Pancreas (tissue), 10 donors: Measurements from ENCODE around the gene OPN1SW. TPM values are rescaled to one million over a fixed set of nuclear protein-coding genes. Genes with fewer than 3 reads are reported as not detected.

Experiments used
- ATAC-seq, 4 donors: fragments of 200-7000 bp; cut with Tn5 transposase; one replicate each; pipeline versions ENCODE4 v1.8.0 to v1.9.1; 2020; ENCODE audit warnings: mild to moderate bottlenecking in 4 of 4, moderate library complexity in 4 of 4
- DNase-seq, 6 donors: peaks; one replicate each; pipeline ENCODE4 v3.0.0-alpha.2; 2020
- FAIRE-seq: peaks from 2 replicates; lab custom pipeline; 2012; peaks lifted over from hg19 to GRCh38; lab: Jason Lieb, UNC
- H3K27ac ChIP-seq, 4 donors: fragments of 200-600 bp; sonication (generic); 1 replicate in 3 of 4; 2 replicates in 1 of 4; pipeline versions ENCODE4 v1.5.0 to v1.8.0; 2020
- H3K27me3 ChIP-seq, 4 donors: fragments of 200-600 bp; one replicate each; pipeline ENCODE4 v1.8.0; 2021
- H3K36me3 ChIP-seq, 3 donors: fragments of 200-600 bp; sonication (generic) in 1 of 3; one replicate each; pipeline versions ENCODE4 v1.5.0 to v1.8.0; 2020 to 2021
- H3K4me1 ChIP-seq, 3 donors: fragments of 200-600 bp; one replicate each; pipeline ENCODE4 v1.8.0; 2021
- H3K4me3 ChIP-seq, 4 donors: fragments of 200-600 bp; sonication (generic) in 2 of 4; one replicate each; pipeline versions ENCODE4 v1.5.0 to v1.8.0; 2020 to 2021
- H3K9me3 ChIP-seq, 4 donors: fragments of 200-600 bp; one replicate each; pipeline ENCODE4 v1.8.0; 2021
- WGBS, 2 donors: extraction: QIAGEN DNeasy Blood & Tissue Kit; methylation state at CpG; one replicate each; pipeline ENCODE4 v1.1.7; 2013; 5-methylcytosine and 5-hydroxymethylcytosine counted together
- intact Hi-C, 3 donors: fragments of 100-400 bp; cut with DNase I; formaldehyde crosslinking; loops; one replicate each; pipeline versions ENCODE4 v1.11.1 to v1.14.2; 2022
- polyA plus RNA-seq, 2 donors: library from polyadenylated mRNA; stranded (reverse); fragments of 200-250 nt; gene quantifications; one replicate each; pipeline ENCODE4 v1.2.3, GENCODE V29; 2013
- total RNA-seq, 6 donors: library from RNA; stranded (reverse); fragmentation: NEBNext Ultra II Directional in 4 of 6; extraction: Animal tissue kit (Norgen Biotek cat#: 25700) in 4 of 6; gene quantifications; one replicate each; pipeline versions ENCODE4 v1.2.1 to v1.2.4, GENCODE V29; 2021 to 2023
- TF ChIP-seq, protein P1 (sequence below), 4 donors: fragments of 200-600 bp; sonication (generic) in 3 of 4; IDR thresholded peaks; one replicate each; pipeline versions ENCODE4 v1.5.0 to v1.8.0; 2021; ENCODE audit warnings: antibody characterized with exemption in 4 of 4
- donor health status: healthy with polysubstance abuse.
- donor health status: DM: no; HTN: no; CAD: no; lungs with moderate emphysema.
- donor health status: DM: no; HTN: no; CAD: no.
- donor health status: control.
- donor health status: control.
- donor health status: Bipolar disorder and iron deficiency.
- donor health status: DM: yes; HTN: yes; CAD: no.
- donor health status: DM: no; HTN: no; CAD: no.
- donor health status: DM: no; HTN: no; CAD: no.
- donor health status: DM: yes; HTN: yes; CAD: no.

The OPN1SW gene
- total and polyA plus RNA-seq, 8 donors = not detected

DNA sequence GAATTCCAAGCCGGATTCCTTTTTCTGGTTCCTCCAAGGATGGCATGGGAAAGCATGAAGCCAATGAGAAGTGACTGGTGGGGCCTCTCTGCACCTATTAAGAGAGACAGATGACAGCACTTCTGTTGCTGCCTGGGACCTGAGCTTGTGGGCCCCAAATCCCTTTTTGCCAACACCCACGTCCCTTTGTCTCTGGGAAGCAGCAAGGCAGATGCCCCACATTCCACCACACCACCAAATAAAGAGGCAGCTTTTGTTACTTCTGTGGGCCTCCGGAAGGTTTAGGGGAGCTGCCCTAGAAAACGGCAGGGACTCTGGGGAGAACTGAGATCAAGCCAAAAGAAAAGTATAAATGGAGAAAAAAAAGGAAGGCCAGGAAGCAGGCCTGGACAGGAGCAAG is 19.5 kb upstream of the OPN1SW start:
- no peaks in the 10 kb centered on the region for H3K36me3 ChIP-seq
- ATAC-seq (no peak), DNase-seq (no peak), FAIRE-seq (no peak)
- H3K4me3 ChIP-seq = no peak overlapping the region
- H3K27ac ChIP-seq = no peak overlapping the region
- TF ChIP-seq, protein P1, sequence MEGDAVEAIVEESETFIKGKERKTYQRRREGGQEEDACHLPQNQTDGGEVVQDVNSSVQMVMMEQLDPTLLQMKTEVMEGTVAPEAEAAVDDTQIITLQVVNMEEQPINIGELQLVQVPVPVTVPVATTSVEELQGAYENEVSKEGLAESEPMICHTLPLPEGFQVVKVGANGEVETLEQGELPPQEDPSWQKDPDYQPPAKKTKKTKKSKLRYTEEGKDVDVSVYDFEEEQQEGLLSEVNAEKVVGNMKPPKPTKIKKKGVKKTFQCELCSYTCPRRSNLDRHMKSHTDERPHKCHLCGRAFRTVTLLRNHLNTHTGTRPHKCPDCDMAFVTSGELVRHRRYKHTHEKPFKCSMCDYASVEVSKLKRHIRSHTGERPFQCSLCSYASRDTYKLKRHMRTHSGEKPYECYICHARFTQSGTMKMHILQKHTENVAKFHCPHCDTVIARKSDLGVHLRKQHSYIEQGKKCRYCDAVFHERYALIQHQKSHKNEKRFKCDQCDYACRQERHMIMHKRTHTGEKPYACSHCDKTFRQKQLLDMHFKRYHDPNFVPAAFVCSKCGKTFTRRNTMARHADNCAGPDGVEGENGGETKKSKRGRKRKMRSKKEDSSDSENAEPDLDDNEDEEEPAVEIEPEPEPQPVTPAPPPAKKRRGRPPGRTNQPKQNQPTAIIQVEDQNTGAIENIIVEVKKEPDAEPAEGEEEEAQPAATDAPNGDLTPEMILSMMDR (IDR thresholded peaks at IDR 0.05) = no peak
- no peaks in the 10 kb centered on the region for H3K9me3 ChIP-seq
- H3K4me1 ChIP-seq = peaks cover 0 to 5% (median 4%) of the 10 kb centered on the region in 3 donors
- 77 to 88% methylated on average over 4 of the region's 4 CpGs for whole genome bisulfite sequencing, 2 donors
- intact Hi-C loops = no loop called here
- no peaks in the 10 kb centered on the region for H3K27me3 ChIP-seq

DNA sequence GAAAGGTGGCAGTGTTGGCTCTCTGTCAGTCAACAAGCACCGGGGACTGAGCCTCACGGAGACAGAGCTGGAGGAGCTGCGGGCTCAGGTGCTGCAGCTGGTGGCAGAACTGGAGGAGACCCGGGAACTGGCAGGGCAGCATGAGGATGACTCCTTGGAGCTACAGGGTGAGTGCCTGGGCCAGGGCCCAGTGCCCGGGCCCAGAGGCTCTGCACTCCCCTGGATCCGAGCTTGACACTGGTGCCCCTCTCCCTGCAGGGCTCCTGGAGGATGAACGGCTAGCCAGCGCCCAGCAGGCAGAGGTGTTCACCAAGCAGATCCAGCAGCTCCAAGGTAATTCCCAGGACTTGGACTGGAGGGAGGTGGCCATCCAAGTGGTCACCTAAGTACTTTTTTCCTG is 18.8 kb upstream of the OPN1SW start:
- DNase-seq (no peak), FAIRE-seq (no peak), ATAC-seq (no peak)
- peaks cover 0 to 5% (median 4%) of the 10 kb centered on the region in 3 donors for H3K4me1 ChIP-seq
- intact Hi-C loops = no loop called here
- no peaks in the 10 kb centered on the region for H3K27me3 ChIP-seq
- no peak overlapping the region for H3K27ac ChIP-seq
- H3K36me3 ChIP-seq = no peaks in the 10 kb centered on the region
- TF ChIP-seq, protein P1 (IDR thresholded peaks at IDR 0.05) = no peak
- WGBS, 2 donors = 86 to 91% methylated on average over 8 of the region's 8 CpGs
- no peaks in the 10 kb centered on the region for H3K9me3 ChIP-seq
- H3K4me3 ChIP-seq = no peak overlapping the region

DNA sequence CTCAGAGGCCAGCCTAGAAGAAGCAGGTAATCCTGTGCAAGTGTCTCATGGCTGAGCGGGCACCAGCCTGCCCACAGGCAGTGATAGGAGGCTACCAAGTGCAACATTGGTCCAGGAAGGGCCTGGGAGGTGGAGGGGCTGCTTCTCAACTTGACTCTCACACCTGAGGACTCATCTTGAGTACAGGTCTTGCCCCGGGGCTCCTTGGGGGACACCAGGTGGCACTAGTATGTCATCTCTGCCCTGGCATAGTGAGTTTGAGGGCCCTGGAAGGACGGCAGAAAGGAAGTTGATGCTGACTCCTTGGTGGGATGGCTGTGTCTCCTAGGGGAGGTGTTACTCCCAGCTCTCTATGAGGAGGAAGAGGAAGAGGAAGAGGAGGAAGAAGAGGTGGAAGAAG is 18.4 kb upstream of the OPN1SW start:
- WGBS, 2 donors = 61 to 72% methylated on average over 3 of the region's 3 CpGs
- FAIRE-seq = no peak
- TF ChIP-seq, protein P1 (IDR thresholded peaks at IDR 0.05) = no peak
- intact Hi-C loops = no loop called here
- Histone ChIP-seq H3K9me3 (no peaks in the 10 kb centered on the region), H3K4me3 (no peak overlapping the region), H3K27ac (no peak overlapping the region), H3K36me3 (no peaks in the 10 kb centered on the region), H3K27me3 (no peaks in the 10 kb centered on the region), H3K4me1 (peaks cover 0 to 5% (median 4%) of the 10 kb centered on the region in 3 donors)
- no peak for DNase-seq
- no peak for ATAC-seq

DNA sequence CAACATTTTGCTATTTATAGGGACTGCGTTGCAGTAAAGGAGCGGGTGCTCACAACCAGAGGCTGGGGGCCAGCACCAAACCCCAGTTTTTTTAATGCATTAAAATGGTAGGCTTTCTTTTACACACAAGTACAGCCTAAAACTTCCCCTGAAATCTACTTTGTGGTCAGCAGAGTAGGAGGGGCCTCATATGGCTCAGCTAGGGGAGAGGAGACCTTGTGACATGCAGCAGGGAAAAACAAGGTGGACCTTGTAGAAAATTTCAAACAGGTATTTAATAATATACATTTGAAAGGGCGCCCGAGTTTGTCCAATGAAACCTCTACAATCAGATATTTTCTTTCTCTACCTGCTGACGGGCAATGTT is 17.6 kb upstream of the OPN1SW start:
- no peak for ATAC-seq
- Histone ChIP-seq H3K36me3 (no peaks in the 10 kb centered on the region), H3K27me3 (no peaks in the 10 kb centered on the region), H3K9me3 (no peaks in the 10 kb centered on the region), H3K4me1 (peaks cover 0 to 5% (median 4%) of the 10 kb centered on the region in 3 donors), H3K4me3 (no peak overlapping the region), H3K27ac (no peak overlapping the region)
- no peak for DNase-seq
- 94 to 97% methylated on average over 5 of the region's 5 CpGs for WGBS, 2 donors
- no peak for FAIRE-seq
- intact Hi-C loops = no loop called here
- TF ChIP-seq, protein P1 (IDR thresholded peaks at IDR 0.05) = no peak

DNA sequence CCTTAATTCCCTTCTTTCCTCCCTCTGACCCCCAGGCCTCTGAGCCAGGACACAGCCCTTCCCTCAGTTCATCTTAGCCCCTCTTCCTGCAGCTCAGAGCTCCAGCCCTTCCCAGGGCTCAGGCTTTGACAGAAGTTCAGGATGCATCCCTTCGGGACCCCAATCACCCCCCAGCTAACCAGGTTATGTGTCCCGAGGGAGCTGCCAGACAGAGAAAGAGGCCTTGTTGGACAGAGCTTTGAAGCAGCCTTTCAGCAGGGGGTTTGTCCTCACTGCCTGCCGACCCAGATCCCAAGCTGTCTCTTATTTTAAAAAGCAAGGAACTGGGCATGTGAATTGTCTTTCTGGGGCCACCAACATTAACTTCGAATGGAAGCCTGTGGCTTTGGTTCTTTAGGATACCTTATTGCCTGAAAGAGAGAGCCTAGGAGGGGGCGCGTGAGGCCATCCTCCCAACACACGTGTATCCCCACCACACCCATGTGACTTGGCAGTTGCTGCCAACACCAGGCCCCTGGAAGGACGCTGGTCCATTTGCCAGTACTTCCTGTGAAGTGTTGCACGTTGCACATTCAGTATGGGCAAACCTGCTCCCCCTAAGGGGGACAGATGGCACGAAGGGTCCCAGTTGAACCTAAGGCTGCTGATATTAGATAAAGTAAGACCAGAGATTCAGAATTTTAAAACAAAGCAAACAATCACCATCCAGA is 17.0 kb upstream of the OPN1SW start:
- Histone ChIP-seq H3K36me3 (no peaks in the 10 kb centered on the region), H3K4me1 (peaks cover 0 to 5% (median 4%) of the 10 kb centered on the region in 3 donors), H3K27ac (no peak overlapping the region), H3K27me3 (no peaks in the 10 kb centered on the region), H3K9me3 (no peaks in the 10 kb centered on the region), H3K4me3 (no peak overlapping the region)
- intact Hi-C loops = no loop called here
- DNase-seq (no peak), ATAC-seq (no peak), FAIRE-seq (no peak)
- TF ChIP-seq, protein P1 (IDR thresholded peaks at IDR 0.05) = no peak
- 68 to 77% methylated on average over 10 of the region's 10 CpGs for WGBS, 2 donors
